ENCODE measurements around the gene CTIF. TPM values are rescaled to one million over a fixed set of nuclear protein-coding genes. Genes with fewer than 3 reads are reported as not detected.
"Not testable (repeated sequence)": the region's sequence is repeated elsewhere in the genome, so short reads cannot be mapped to it uniquely, and the experiment has no call there.

CTIF gene
- total RNA-seq, 2 experiments from 2014 or later, result 6.3 to 6.9 TPM

- CTCF ChIA-PET, result not testable (repeated sequence)
- POLR2A ChIA-PET, result interaction anchor here (0.6 kb wide), 1 partner anchor 128 kb away, joined by 3 read pairs; no protein-coding TSS in a partner anchor
Observed at GRCh38 chr18:48811977-48812451, 273.2 kb downstream of the CTIF start.

GRCh38 chr18:48813321-48813720, 274.5 kb downstream of the CTIF start:
- CTCF ChIA-PET, result interaction anchor here (0.6 to 0.9 kb wide), 3 partner anchors 16 to 366 kb away, joined by 3 read pairs; no protein-coding TSS in a partner anchor

GRCh38 chr18:48813833-48814489, 275.1 kb downstream of the CTIF start:
- ChIA-PET CTCF (interaction anchor here (0.6 to 1.6 kb wide), 4 partner anchors 16 to 365 kb away, joined by 3 to 8 read pairs (median 3); no protein-coding TSS in a partner anchor), POLR2A (interaction anchor here (0.7 kb wide), 2 partner anchors 19 to 139 kb away, joined by 3 to 5 read pairs; no protein-coding TSS in a partner anchor)

More at GRCh38 chr18:48813321-48813720, 274.5 kb downstream of the CTIF start:
- POLR2A ChIA-PET, result no interaction called here

DNA sequence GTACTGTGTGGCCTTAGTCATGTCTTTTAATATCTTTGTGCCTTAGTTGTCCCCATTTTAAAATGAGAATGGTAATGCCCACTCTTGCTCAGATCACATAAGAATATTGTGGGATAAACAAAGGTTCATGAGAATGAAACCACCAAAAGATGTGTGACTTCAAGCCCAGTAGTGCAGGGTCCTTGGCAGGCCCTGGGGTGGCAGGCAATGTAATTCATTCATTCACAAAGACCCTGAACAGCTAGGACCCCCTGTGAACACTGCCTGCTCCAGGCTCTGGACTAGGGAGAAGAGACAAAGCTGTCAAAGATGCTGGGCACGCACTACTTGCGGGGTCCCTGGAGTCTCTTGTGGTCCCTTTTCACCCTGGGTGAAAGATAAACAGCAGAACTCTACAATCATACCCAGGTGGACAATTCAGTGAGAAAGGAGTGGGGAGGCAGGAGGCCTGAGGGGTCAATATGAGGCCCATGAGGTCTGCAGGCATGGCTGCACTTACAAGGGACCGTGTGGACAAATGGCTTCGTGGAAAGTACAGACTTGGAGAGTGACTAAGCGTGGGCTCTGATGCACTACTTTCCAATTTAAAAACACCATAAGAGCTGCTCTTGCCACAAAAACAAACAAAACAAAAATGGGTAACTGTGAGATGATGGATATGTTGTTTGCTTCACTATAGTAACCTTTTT, 275.8 kb downstream of the CTIF start:
- ChIA-PET CTCF (interaction anchor here (0.9 to 1.6 kb wide), 3 partner anchors 17 to 137 kb away, joined by 3 to 8 read pairs (median 3); no protein-coding TSS in a partner anchor), POLR2A (interaction anchor here (0.7 to 1.1 kb wide), 4 partner anchors 13 to 138 kb away, joined by 3 to 5 read pairs (median 4); no protein-coding TSS in a partner anchor)

DNA sequence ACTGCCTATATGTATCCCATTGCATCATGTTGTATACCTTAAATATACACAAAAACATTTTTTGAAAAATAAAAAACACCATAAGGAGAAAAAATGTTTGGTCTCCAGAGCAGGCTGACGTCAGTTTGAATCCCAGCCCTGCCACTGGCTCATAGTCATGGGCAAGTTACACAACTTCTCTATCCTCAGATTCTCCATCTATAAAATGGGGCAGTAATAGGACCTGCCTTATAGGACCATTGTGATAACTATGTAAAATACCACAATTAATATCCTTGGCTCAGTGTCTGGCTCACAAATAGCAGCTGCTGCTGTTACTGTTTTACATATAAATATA, 276.3 kb downstream of the CTIF start:
- CTCF ChIA-PET, result interaction anchor here (0.9 to 1.6 kb wide), 2 partner anchors 17 to 54 kb away, joined by 3 to 8 read pairs; no protein-coding TSS in a partner anchor

GRCh38 chr18:48815581-48816324, 276.9 kb downstream of the CTIF start:
- POLR2A ChIA-PET, result interaction anchor here (1.1 kb wide), 2 partner anchors 14 to 19 kb away, joined by 4 read pairs; no protein-coding TSS in a partner anchor
- CTCF ChIA-PET, result interaction anchor here (1.6 kb wide), 1 partner anchor 53 kb away, joined by 8 read pairs; no protein-coding TSS in a partner anchor

More for the DNA sequence above, 276.3 kb downstream of the CTIF start:
- POLR2A ChIA-PET, result interaction anchor here (1.1 kb wide), 2 partner anchors 13 to 19 kb away, joined by 4 read pairs; no protein-coding TSS in a partner anchor

GRCh38 chr18:48816554-48816953, 277.7 kb downstream of the CTIF start:
- CTCF ChIA-PET, result no interaction called here
- POLR2A ChIA-PET, result no interaction called here

- ChIA-PET CTCF (no interaction called here), POLR2A (no interaction called here)
Observed at GRCh38 chr18:48817021-48817461, 278.2 kb downstream of the CTIF start.

GRCh38 chr18:48818329-48819254, 279.8 kb downstream of the CTIF start:
- POLR2A ChIA-PET, result no interaction called here
- CTCF ChIA-PET, result interaction anchor here (1.4 to 2.2 kb wide), 3 partner anchors 17 to 95 kb away, joined by 4 to 6 read pairs (median 4); no protein-coding TSS in a partner anchor

DNA sequence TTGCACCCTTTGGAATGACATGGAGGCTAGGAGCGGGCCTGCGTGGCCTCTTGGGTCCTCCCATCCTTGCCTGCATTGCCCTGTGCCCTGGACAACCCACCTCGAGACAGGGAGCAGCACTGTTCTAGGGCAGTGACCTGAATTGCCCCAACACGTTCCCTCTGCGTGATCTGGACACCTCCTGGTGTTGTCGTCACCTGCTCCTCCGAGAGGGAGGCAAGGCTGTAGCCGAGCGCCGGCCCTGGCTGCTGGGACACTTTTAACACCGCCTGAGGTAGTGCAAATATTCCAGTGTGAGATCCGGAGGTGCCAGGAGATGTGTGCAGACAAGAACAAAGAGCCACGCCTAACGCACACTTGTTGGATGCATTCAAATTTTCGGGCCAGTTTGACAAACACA, 280.4 kb downstream of the CTIF start:
- ChIA-PET POLR2A (no interaction called here), CTCF (interaction anchor here (1.4 to 2.2 kb wide), 3 partner anchors 18 to 94 kb away, joined by 4 to 6 read pairs (median 4); no protein-coding TSS in a partner anchor)

- CTCF ChIA-PET, result interaction anchor here (0.9 to 2.2 kb wide), 5 partner anchors 14 to 93 kb away, joined by 3 to 6 read pairs (median 4); no protein-coding TSS in a partner anchor
- POLR2A ChIA-PET, result no interaction called here
Observed at GRCh38 chr18:48819781-48820482, 281.1 kb downstream of the CTIF start.

GRCh38 chr18:48820483-48821250, 281.8 kb downstream of the CTIF start:
- ChIA-PET CTCF (interaction anchor here (0.9 to 2.2 kb wide), 5 partner anchors 14 to 93 kb away, joined by 3 to 6 read pairs (median 4); no protein-coding TSS in a partner anchor), POLR2A (no interaction called here)

DNA sequence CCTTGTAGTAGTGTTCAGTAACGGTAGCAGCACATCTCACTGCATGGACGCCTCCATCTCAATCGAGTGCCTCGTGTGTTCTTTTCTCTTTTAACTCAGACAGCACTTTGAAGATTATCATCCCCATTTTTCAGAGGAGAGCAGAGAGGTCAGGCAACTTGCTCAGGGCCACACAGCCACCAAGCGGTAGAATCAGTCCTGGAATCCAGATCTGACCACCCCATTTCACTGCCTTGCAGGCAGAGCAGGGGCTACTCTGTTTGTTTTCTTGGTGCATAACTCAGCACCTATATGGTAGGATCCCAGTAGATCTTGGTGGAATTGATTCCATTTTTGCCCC, 282.4 kb downstream of the CTIF start:
- POLR2A ChIA-PET, result no interaction called here

DNA sequence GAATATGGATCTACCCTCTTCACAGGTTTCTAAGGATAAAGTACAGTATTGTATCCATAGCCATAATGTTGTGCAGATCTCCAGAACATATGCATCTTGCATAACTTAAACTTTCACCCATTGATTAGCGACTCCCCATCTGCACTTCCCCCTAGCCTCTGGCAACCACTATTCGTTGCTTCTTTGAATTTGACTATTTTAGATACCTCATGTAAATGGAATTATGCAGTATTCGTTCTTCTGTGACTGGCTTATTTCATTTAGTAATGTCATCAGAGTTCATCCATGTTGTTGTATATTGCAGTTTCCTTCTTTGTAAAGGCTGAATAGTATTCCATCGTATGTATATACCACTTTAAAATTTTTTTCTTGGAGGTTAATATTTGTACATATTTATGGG, 283.0 kb downstream of the CTIF start:
- CTCF ChIA-PET, result no interaction called here
- POLR2A ChIA-PET, result no interaction called here

More for the DNA sequence above, 282.4 kb downstream of the CTIF start:
- CTCF ChIA-PET, result interaction anchor here (1.6 kb wide), 1 partner anchor 13 kb away, joined by 4 read pairs; no protein-coding TSS in a partner anchor

- POLR2A ChIA-PET, result interaction anchor here (0.7 kb wide), 1 partner anchor 73 kb away, joined by 4 read pairs; no protein-coding TSS in a partner anchor
- CTCF ChIA-PET, result no interaction called here
Observed at GRCh38 chr18:48824231-48824970, 285.6 kb downstream of the CTIF start.

GRCh38 chr18:48825101-48825745, 286.4 kb downstream of the CTIF start:
- POLR2A ChIA-PET, result interaction anchor here (0.7 kb wide), 1 partner anchor 73 kb away, joined by 4 read pairs; no protein-coding TSS in a partner anchor
- CTCF ChIA-PET, result no interaction called here

Measured in activated CD8-positive, alpha-beta memory T cell treated with anti-CD3 and anti-CD28 coated beads for 36 hours (primary cell).